CD4-positive, alpha-beta memory T cell (primary cell): ENCODE measurements around the gene SH3BGRL3. TPM values are rescaled to one million over a fixed set of nuclear protein-coding genes. Genes with fewer than 3 reads are reported as not detected.
"Not testable (repeated sequence)": the region's sequence is repeated elsewhere in the genome, so short reads cannot be mapped to it uniquely, and the experiment has no call there.

Experiments used
- CTCF ChIA-PET: fragments of 350-600 bp; sonication (Branson Sonifier 250); formaldehyde crosslinking; loops from one replicate; lab custom pipeline; 2021; ENCODE audit warnings: inconsistent platforms; ENCODE audit not compliant: partially characterized antibody; lab: Charles Lee
- POLR2A ChIA-PET: fragments of 350-600 bp; sonication (Branson Sonifier 250); formaldehyde crosslinking; loops from one replicate; lab custom pipeline; 2021; ENCODE audit not compliant: partially characterized antibody; lab: Charles Lee
- DNase-seq, 5 donors: peaks; one replicate each; pipeline versions ENCODE4 v3.0.0 to v3.0.0-alpha.2; 2020 to 2022; ENCODE audit warnings: mixed read lengths in 1 of 5
- H3K27ac ChIP-seq: one replicate; pipeline ENCODE4 v1.7.0; 2013; ENCODE audit warnings: low read depth, low read length
- H3K27me3 ChIP-seq: 2 replicates; pipeline ENCODE4 v1.7.0; 2013; ENCODE audit warnings: mild to moderate bottlenecking, low read length, moderate library complexity; ENCODE audit not compliant: insufficient read depth
- H3K36me3 ChIP-seq: 2 replicates; pipeline ENCODE4 v1.7.0; 2013; ENCODE audit warnings: mild to moderate bottlenecking, low read length, moderate library complexity; ENCODE audit not compliant: insufficient read depth
- H3K4me1 ChIP-seq: 2 replicates; pipeline ENCODE4 v1.7.0; 2013; ENCODE audit warnings: mild to moderate bottlenecking, low read length, moderate library complexity; ENCODE audit not compliant: insufficient read depth
- H3K4me3 ChIP-seq, 2 donors: one replicate each; pipeline ENCODE4 v1.7.0; 2013; ENCODE audit warnings: low read length in 2 of 2, mild to moderate bottlenecking in 1 of 2
- H3K9me3 ChIP-seq, 2 donors: one replicate each; pipeline ENCODE4 v1.7.0; 2013; ENCODE audit warnings: low read length in 2 of 2, control low read depth in 1 of 2; ENCODE audit not compliant: control insufficient read depth in 1 of 2
- H3K27ac Mint-ChIP-seq, 7 donors: one replicate each; pipeline ENCODE4 v1.8.0; 2020 to 2021; ENCODE audit warnings: mixed read lengths in 7 of 7, mild to moderate bottlenecking in 6 of 7, inconsistent platforms in 3 of 7, moderate library complexity in 3 of 7
- H3K27me3 Mint-ChIP-seq, 2 donors: one replicate each; pipeline ENCODE4 v1.8.0; 2020 to 2021; ENCODE audit warnings: mixed read lengths in 2 of 2
- H3K36me3 Mint-ChIP-seq, 2 donors: one replicate each; pipeline ENCODE4 v1.8.0; 2020 to 2021; ENCODE audit warnings: mixed read lengths in 2 of 2, inconsistent platforms in 1 of 2, mild to moderate bottlenecking in 1 of 2
- H3K4me1 Mint-ChIP-seq, 4 donors: one replicate each; pipeline ENCODE4 v1.8.0; 2020 to 2021; ENCODE audit warnings: mixed read lengths in 4 of 4, mild to moderate bottlenecking in 1 of 4
- H3K4me3 Mint-ChIP-seq, 8 donors: one replicate each; pipeline ENCODE4 v1.8.0; 2020 to 2021; ENCODE audit warnings: mixed read lengths in 8 of 8, mild to moderate bottlenecking in 7 of 8, moderate library complexity in 6 of 8, inconsistent platforms in 3 of 8
- H3K9me3 Mint-ChIP-seq, 8 donors: one replicate each; pipeline ENCODE4 v1.8.0; 2020 to 2021; ENCODE audit warnings: mixed read lengths in 8 of 8, mild to moderate bottlenecking in 5 of 8, inconsistent platforms in 3 of 8, moderate library complexity in 1 of 8
- intact Hi-C: fragments of 100-400 bp; cut with micrococcal nuclease; formaldehyde crosslinking; loops from one replicate; pipeline ENCODE4 v1.15.1; 2023
- polyA plus RNA-seq, 2 donors: library from polyadenylated mRNA; unstranded; fragments of 300-500 nt; fragmentation: Illumina TruSeq; gene quantifications; one replicate each; pipeline ENCODE4 v1.2.3, GENCODE V29; 2021
- total RNA-seq, 2 experiments: library from RNA; stranded (reverse); gene quantifications; one replicate each; pipeline ENCODE4 v1.2.3, GENCODE V29; 2021

SH3BGRL3 gene
- total and polyA plus RNA-seq, 4 experiments from 2014 or later: 293 to 1,531 (median 642) TPM

DNA sequence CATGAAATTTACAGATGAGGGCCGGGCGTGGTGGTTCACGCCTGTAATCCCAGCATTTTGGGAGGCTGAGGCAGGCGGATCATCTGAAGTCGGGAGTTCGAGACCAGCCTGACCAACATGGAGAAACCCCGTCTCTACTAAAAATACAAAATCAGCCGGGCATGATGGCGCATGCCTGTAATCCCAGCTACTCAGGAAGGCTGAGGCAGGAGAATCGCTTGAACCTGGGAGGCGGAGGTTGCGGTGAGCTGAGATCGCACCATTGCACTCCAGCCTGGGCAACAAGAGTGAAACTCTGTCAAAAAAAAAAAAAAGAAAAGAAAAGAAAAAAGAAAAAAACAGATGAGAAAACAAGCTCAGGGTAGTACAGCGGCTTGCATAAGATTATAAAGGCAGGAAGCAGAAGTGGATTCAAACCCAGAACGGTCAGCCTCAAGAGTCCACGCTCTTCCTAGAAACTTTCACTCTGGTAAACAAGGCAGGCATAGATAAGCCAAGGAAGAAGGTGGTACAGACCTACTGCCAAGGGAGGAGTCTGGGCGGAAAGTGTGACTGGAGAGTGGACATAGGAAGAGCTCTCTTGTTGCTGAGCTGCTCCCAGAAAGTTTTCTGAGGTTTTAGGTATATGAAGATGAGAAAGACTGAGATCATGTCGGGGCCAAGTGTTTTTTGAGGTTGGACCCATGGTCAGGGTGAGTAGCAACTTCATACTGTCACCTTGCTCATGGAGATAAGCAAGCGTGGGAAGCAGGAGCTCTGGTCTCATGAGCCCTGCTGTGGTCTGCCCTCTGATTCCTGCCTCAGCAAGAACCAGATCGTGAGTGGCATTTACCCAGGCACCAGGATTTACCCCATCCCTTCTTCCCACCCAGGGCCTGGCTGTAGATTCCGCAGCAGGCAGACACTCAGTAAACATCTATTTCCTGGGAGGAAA, 28.3 kb downstream of the SH3BGRL3 start:
- DNase-seq: peak in 1 of 5 donors; percentile 64
- H3K27me3 Mint-ChIP-seq, H3K9me3 Mint-ChIP-seq, H3K36me3 ChIP-seq, H3K27me3 ChIP-seq, H3K9me3 ChIP-seq, H3K36me3 Mint-ChIP-seq: not testable (repeated sequence)
- Histone ChIP-seq H3K4me3 (peak overlapping the region; percentile 29 to 69), H3K27ac (peak overlapping the region; percentile 74), H3K4me1 (peaks cover 44% of the 10 kb centered on the region)
- POLR2A ChIA-PET: interaction anchor here (0.7 to 38.6 kb wide), 10 partner anchors 4 to 311 kb away, joined by 3 to 3358 read pairs (median 5); partner anchors contain the start of genes CD52, CEP85, SH3BGRL3 and UBXN11
- CTCF ChIA-PET: interaction anchor here (0.7 to 25.6 kb wide), 12 partner anchors 12 to 109 kb away, joined by 3 to 1027 read pairs (median 5); partner anchors contain the start of genes CD52 and SH3BGRL3
- Mint-ChIP-seq H3K4me3 (peak overlapping the region; percentile 23 to 99 (median 98)), H3K4me1 (peaks cover 31 to 50% (median 40%) of the 10 kb centered on the region in 4 donors), H3K27ac (peak overlapping the region; percentile 81 to 98 (median 96))
- intact Hi-C loops: loop anchor here (1.0 kb wide), 2 partner anchors 9 to 21 kb away; partner anchors contain the start of gene CD52

DNA sequence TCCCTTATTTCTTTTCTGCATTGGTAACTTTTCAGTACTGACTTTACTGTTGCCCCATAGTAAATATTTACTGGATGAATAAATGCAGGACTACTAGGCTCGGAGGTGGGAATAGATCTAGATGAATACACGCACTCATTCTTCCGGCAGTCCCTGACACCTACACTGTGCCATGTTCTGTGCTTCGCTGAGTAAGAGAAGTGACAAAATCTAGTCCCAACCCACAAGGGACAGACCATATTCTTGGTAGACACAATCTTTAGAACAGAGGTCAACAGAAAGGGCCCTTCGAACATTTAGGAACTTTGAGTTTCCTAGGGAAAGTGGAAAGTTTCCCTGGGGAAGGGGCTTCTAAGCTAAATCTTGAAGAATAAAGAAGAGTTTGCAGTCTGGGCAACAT, 34.6 kb downstream of the SH3BGRL3 start:
- intact Hi-C loops: no loop called here
- no peaks in the 10 kb centered on the region for H3K9me3 ChIP-seq
- H3K4me1 Mint-ChIP-seq: peaks cover 40 to 72% (median 49%) of the 10 kb centered on the region in 4 donors
- H3K36me3 Mint-ChIP-seq: peaks cover 18 to 19% of the 10 kb centered on the region in 2 donors
- no peak overlapping the region for H3K4me3 ChIP-seq
- POLR2A ChIA-PET: interaction anchor here (0.5 to 33.0 kb wide), 7 partner anchors 8 to 118 kb away, joined by 3 to 3358 read pairs (median 5); partner anchors contain the start of genes DHDDS, SH3BGRL3 and UBXN11
- H3K27me3 ChIP-seq: no peaks in the 10 kb centered on the region
- no peak for DNase-seq
- no peak overlapping the region for H3K27ac ChIP-seq
- no peaks in the 10 kb centered on the region for H3K9me3 Mint-ChIP-seq
- H3K36me3 ChIP-seq: peaks cover 3% of the 10 kb centered on the region
- H3K27me3 Mint-ChIP-seq: no peaks in the 10 kb centered on the region
- peak overlapping the region in 6 of 8 donors; percentile 46 to 93 (median 83) for H3K4me3 Mint-ChIP-seq
- H3K4me1 ChIP-seq: peaks cover 50% of the 10 kb centered on the region
- H3K27ac Mint-ChIP-seq: peak overlapping the region; percentile 52 to 97 (median 83)
- CTCF ChIA-PET: interaction anchor here (0.7 to 25.6 kb wide), 6 partner anchors 9 to 102 kb away, joined by 3 to 1027 read pairs (median 4); partner anchors contain the start of genes CEP85 and SH3BGRL3

DNA sequence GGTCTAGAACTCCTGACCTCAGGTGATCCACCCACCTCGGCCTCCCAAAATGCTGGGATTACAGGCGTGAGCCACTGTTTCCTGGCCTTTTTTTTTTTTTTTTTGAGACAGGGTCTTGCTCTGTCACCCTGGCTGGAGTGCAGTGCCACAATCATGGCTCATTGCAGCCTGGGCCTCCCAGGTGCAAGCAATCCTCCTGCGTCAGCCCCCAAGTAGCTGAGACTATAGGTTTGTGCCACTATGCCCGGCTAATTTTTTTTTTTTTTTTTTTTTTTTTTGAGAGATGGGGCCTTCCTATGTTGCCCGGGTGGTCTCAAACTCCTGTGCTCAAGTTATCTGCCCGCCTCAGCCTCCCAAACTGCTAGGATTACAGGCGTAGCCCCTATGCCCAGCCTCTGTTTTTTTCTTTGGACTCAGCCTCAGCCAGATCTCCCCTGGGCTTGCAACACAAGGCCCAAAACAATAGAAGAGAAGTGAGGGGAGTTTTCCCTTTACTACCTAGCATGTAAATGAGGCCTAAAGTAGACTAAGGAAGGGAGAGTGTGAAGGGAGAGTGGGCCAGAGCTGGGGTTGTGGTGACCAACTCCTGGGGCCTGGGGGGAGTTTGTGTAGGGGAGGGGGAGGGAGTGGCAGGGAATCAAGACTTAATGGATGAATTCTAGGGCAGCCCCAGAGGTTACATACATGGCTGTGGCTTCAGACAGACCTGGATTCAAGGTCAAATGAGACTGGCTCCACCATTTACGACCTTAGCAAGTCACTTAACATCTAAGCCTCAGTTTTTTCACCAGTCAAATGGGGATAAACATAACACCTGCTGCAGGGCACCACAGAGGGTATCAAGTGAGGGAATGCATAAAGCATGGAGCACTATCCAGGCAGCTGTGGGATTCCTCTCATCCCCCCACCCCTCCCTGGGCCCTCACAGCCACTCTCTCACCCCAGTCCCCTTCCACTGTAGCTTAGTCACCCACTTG, 36.3 kb downstream of the SH3BGRL3 start:
- Mint-ChIP-seq H3K4me1 (peaks cover 45 to 87% (median 59%) of the 10 kb centered on the region in 4 donors), H3K4me3 (peak overlapping the region in 7 of 8 donors; percentile 89 to 100 (median 95)), H3K27me3 (no peaks in the 10 kb centered on the region), H3K27ac (peak overlapping the region; percentile 77 to 97 (median 91)), H3K9me3 (no peaks in the 10 kb centered on the region), H3K36me3 (peaks cover 31 to 32% of the 10 kb centered on the region in 2 donors)
- intact Hi-C loops: no loop called here
- DNase-seq: no peak
- Histone ChIP-seq H3K4me3 (peak overlapping the region in 1 of 2 donors; percentile 12), H3K36me3 (peaks cover 15% of the 10 kb centered on the region), H3K27ac (peak overlapping the region; percentile 69), H3K27me3 (no peaks in the 10 kb centered on the region), H3K9me3 (no peaks in the 10 kb centered on the region), H3K4me1 (peaks cover 60% of the 10 kb centered on the region)
- ChIA-PET POLR2A (interaction anchor here (0.6 to 33.0 kb wide), 8 partner anchors 23 to 116 kb away, joined by 3 to 3358 read pairs (median 6); partner anchors contain the start of genes CEP85, DHDDS, SH3BGRL3 and UBXN11), CTCF (interaction anchor here (0.5 to 25.6 kb wide), 6 partner anchors 8 to 101 kb away, joined by 3 to 1027 read pairs (median 16); partner anchors contain the start of genes SH3BGRL3 and UBXN11)

DNA sequence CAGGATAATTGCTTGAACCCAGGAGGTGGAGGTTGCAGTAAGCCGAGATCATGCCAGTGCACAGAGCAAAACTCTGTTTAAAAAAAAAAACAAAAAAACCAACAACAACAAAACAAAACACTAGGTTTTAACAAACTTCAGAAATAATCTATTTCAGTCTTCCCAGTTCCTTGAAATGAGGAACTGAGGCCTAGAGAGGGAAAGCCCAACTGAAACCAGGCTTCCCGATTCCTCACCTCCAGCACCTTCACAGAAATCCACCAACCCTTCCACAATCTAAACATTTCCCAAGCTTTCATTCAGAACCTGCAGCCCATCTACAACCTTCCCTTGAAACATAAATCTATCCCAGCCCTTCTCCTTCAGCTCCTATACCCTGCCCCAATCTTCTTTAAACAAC, 37.3 kb downstream of the SH3BGRL3 start:
- Histone ChIP-seq H3K36me3 (peaks cover 24% of the 10 kb centered on the region), H3K27ac (peak overlapping the region; percentile 69), H3K4me1 (peaks cover 70% of the 10 kb centered on the region), H3K27me3 (no peaks in the 10 kb centered on the region), H3K9me3 (no peaks in the 10 kb centered on the region), H3K4me3 (peak overlapping the region; percentile 94 to 99)
- Mint-ChIP-seq H3K4me3 (peak overlapping the region; percentile 93 to 100 (median 96)), H3K27ac (peak overlapping the region; percentile 83 to 97 (median 93)), H3K4me1 (peaks cover 47 to 87% (median 62%) of the 10 kb centered on the region in 4 donors), H3K9me3 (no peaks in the 10 kb centered on the region), H3K27me3 (no peaks in the 10 kb centered on the region), H3K36me3 (peaks cover 37 to 38% of the 10 kb centered on the region in 2 donors)
- intact Hi-C loops: loop anchor here (1.0 kb wide), 2 partner anchors 10 to 61 kb away; no protein-coding TSS in a partner anchor
- CTCF ChIA-PET: interaction anchor here (0.5 to 25.6 kb wide), 9 partner anchors 9 to 88 kb away, joined by 3 to 1027 read pairs (median 11); partner anchors contain the start of genes SH3BGRL3 and UBXN11
- POLR2A ChIA-PET: interaction anchor here (0.5 to 33.0 kb wide), 11 partner anchors 16 to 1060 kb away, joined by 3 to 3358 read pairs (median 14); partner anchors contain the start of genes CEP85, DHDDS, SH3BGRL3 and UBXN11
- DNase-seq: no peak

DNA sequence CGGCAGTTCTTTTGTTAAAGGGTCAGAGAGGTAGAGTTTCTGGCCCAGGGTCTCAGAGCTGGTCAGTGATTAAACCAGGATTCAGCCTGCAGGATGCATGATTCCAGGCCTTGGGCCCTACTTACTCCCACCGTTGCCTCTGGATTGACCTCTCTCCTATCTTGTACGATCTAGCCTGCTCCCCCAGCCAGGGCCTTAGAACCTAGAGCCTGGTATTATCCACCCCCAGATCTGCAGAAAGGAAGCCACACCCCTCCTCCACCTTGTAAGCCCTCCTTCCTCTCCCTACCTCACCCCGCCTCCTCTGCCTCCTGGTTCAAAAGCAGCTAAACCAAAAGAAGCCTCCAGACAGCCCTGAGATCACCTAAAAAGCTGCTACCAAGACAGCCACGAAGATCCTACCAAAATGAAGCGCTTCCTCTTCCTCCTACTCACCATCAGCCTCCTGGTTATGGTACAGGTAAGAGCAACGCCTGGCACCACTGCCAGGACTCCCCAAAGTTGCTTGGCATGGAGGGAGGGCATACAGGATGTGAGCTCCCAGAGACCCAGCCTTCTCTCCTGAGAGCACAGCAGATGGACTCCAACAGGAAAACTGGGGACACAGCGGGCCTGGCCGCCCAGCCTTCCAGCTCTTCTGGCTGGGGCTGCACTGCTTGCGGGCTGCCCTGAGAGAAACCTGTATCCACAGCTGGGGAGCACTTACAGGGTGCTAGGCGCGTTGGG, 37.9 kb downstream of the SH3BGRL3 start, which contains the start of gene CD52:
Gene CD52, plus strand, starts transcription at position 347 of the 726 bp plus-strand sequence. Its CDS starts 60 bp downstream, at position 407.
- peak; percentile 71 to 88 (median 76) for DNase-seq
- Mint-ChIP-seq H3K27ac (peak within 1 kb of the TSS; percentile 83 to 97 (median 93)), H3K27me3 (no peaks in the 10 kb centered on the region), H3K4me3 (peak within 1 kb of the TSS; percentile 93 to 100 (median 96)), H3K9me3 (no peaks in the 10 kb centered on the region), H3K36me3 (peaks cover 42 to 45% of the 10 kb centered on the region in 2 donors), H3K4me1 (peaks cover 48 to 93% (median 67%) of the 10 kb centered on the region in 4 donors)
- POLR2A ChIA-PET: interaction anchor here (0.5 to 33.0 kb wide), 21 partner anchors 15 to 1061 kb away, joined by 3 to 3358 read pairs (median 4); partner anchors contain the start of genes CEP85, DHDDS, HMGN2 and PDIK1L
- intact Hi-C loops: loop anchor here (1.0 kb wide), 2 partner anchors 10 to 61 kb away; no protein-coding TSS in a partner anchor
- CTCF ChIA-PET: interaction anchor here (1.2 to 25.6 kb wide), 10 partner anchors 10 to 99 kb away, joined by 4 to 1027 read pairs (median 8); partner anchors contain the start of genes CEP85, SH3BGRL3 and UBXN11
- Histone ChIP-seq H3K27ac (peak within 1 kb of the TSS; percentile 69), H3K4me3 (peak within 1 kb of the TSS; percentile 94 to 99), H3K27me3 (no peaks in the 10 kb centered on the region), H3K36me3 (peaks cover 30% of the 10 kb centered on the region), H3K9me3 (no peaks in the 10 kb centered on the region), H3K4me1 (peaks cover 76% of the 10 kb centered on the region)
